H1 (cell line): ENCODE data around the gene DPEP3. TPM values are rescaled to one million over a fixed set of nuclear protein-coding genes. Genes with fewer than 3 reads are reported as not detected.
A peak's percentile ranks its signal among the peaks of the same experiment; 100 is the strongest.

Experiments used
- CTCF ChIA-PET: fragments of 300-600 bp; sonication (Branson Sonifier 250); formaldehyde crosslinking; loops from one replicate; lab custom pipeline; 2021; ENCODE audit not compliant: partially characterized antibody; lab: Charles Lee
- POLR2A ChIA-PET: fragments of 300-600 bp; sonication (Branson Sonifier 250); formaldehyde crosslinking; loops from one replicate; lab custom pipeline; 2021; ENCODE audit warnings: inconsistent platforms; ENCODE audit not compliant: partially characterized antibody; lab: Charles Lee
- DNase-seq, 2 experiments: peaks; one replicate each; pipeline versions ENCODE4 v3.0.0 to v3.0.0-alpha.2; 2010 to 2022; ENCODE audit warnings: low spot score in 2 of 2, low read depth in 1 of 2, mixed read lengths in 1 of 2
- FAIRE-seq: peaks from 2 replicates; lab custom pipeline; 2011; peaks lifted over from hg19 to GRCh38; lab: Jason Lieb, UNC
- H2AFZ ChIP-seq: 2 replicates; pipeline ENCODE4 v1.8.1; 2012; ENCODE audit warnings: low read length, inconsistent platforms
- H2AK5ac ChIP-seq: 2 replicates; pipeline ENCODE4 v1.6.1; 2013; ENCODE audit warnings: low read depth, low read length
- H2BK120ac ChIP-seq: replicated peaks from 2 replicates; pipeline ENCODE3; 2013; ENCODE audit warnings: low read depth, low read length, inconsistent platforms
- H2BK12ac ChIP-seq: 2 replicates; pipeline ENCODE4 v1.6.1; 2013; ENCODE audit warnings: low read depth, low read length
- H2BK15ac ChIP-seq: 2 replicates; pipeline ENCODE4 v1.6.1; 2013; ENCODE audit warnings: low read length
- H2BK20ac ChIP-seq: 2 replicates; pipeline ENCODE4 v1.6.1; 2013; ENCODE audit warnings: low read length
- H2BK5ac ChIP-seq: 2 replicates; pipeline ENCODE4 v1.6.1; 2013; ENCODE audit warnings: low read depth, low read length
- H3K14ac ChIP-seq: 2 replicates; pipeline ENCODE4 v1.6.1; 2013; ENCODE audit warnings: inconsistent platforms; ENCODE audit not compliant: insufficient read length
- H3K18ac ChIP-seq: 2 replicates; pipeline ENCODE4 v1.6.1; 2013; ENCODE audit warnings: low read length; ENCODE audit errors: extremely low read depth
- H3K23ac ChIP-seq: 2 replicates; pipeline ENCODE4 v1.6.1; 2013; ENCODE audit warnings: inconsistent platforms; ENCODE audit not compliant: insufficient read length
- H3K23me2 ChIP-seq: 2 replicates; pipeline ENCODE4 v1.6.1; 2013; ENCODE audit warnings: low read depth, low read length
- H3K27ac ChIP-seq: 2 replicates; pipeline ENCODE4 v1.6.1; 2011; ENCODE audit warnings: low read depth, low read length, inconsistent platforms
- H3K27me3 ChIP-seq, 4 experiments: replicated peaks in 1 of 4; 1 replicate in 1 of 4; 2 replicates in 3 of 4; pipeline versions ENCODE4 v1.6.1 to v1.8.1; 2011 to 2013; ENCODE audit warnings: low read length in 3 of 4, mild to moderate bottlenecking in 3 of 4, inconsistent platforms in 2 of 4, mixed read lengths in 2 of 4, moderate library complexity in 1 of 4; ENCODE audit not compliant: control insufficient read depth in 3 of 4, insufficient read depth in 3 of 4; ENCODE audit errors: extremely low read depth in 1 of 4
- H3K36me3 ChIP-seq, 4 experiments: 2 replicates each; pipeline versions ENCODE4 v1.6.1 to v1.8.1; 2011 to 2013; ENCODE audit warnings: mild to moderate bottlenecking in 4 of 4, low read length in 3 of 4, moderate library complexity in 2 of 4, control low read depth in 1 of 4, inconsistent platforms in 1 of 4; ENCODE audit not compliant: insufficient read depth in 4 of 4, control insufficient read depth in 2 of 4
- H3K4ac ChIP-seq: replicated peaks from 2 replicates; pipeline ENCODE3; 2013; ENCODE audit warnings: low read length, low read depth, mixed read lengths, inconsistent platforms; ENCODE audit not compliant: insufficient read length
- H3K4me1 ChIP-seq, 4 experiments: replicated peaks in 1 of 4; 1 replicate in 1 of 4; 2 replicates in 3 of 4; pipeline versions ENCODE4 v1.6.1 to v1.8.1; 2011 to 2013; ENCODE audit warnings: low read length in 3 of 4, inconsistent platforms in 2 of 4, mixed read lengths in 1 of 4; ENCODE audit not compliant: insufficient read depth in 4 of 4, control insufficient read depth in 3 of 4
- H3K4me2 ChIP-seq, 2 experiments: 2 replicates each; pipeline versions ENCODE4 v1.6.1 to v1.8.1; 2011 to 2013; ENCODE audit warnings: low read depth in 2 of 2, low read length in 2 of 2, control low read depth in 1 of 2, inconsistent platforms in 1 of 2, mild to moderate bottlenecking in 1 of 2; ENCODE audit not compliant: insufficient read depth in 1 of 2
- H3K4me3 ChIP-seq, 4 experiments: fragments of 200-600, 300-600 bp in 1 of 4; sonication (generic), shearing (Covaris generic), sonication (Bioruptor Twin) in 1 of 4; 2 replicates each; pipeline versions ENCODE4 v1.5.1 to v1.8.1; 2011 to 2016; ENCODE audit warnings: low read length in 4 of 4, low read depth in 3 of 4, control low read depth in 2 of 4, inconsistent platforms in 2 of 4, mild to moderate bottlenecking in 2 of 4, mixed read lengths in 1 of 4, moderate library complexity in 1 of 4; ENCODE audit not compliant: insufficient read depth in 2 of 4; ENCODE audit errors: extremely low read depth in 1 of 4
- H3K56ac ChIP-seq: replicated peaks from 2 replicates; pipeline ENCODE3; 2013; ENCODE audit warnings: low read depth, mild to moderate bottlenecking, mixed read lengths, low read length, inconsistent platforms; ENCODE audit not compliant: insufficient read length
- H3K79me1 ChIP-seq: 2 replicates; pipeline ENCODE4 v1.6.1; 2013; ENCODE audit warnings: low read depth, low read length, control low read depth
- H3K79me2 ChIP-seq, 2 experiments: 2 replicates each; pipeline versions ENCODE4 v1.6.1 to v1.8.1; 2012 to 2013; ENCODE audit warnings: low read length in 2 of 2, mild to moderate bottlenecking in 2 of 2, inconsistent platforms in 1 of 2; ENCODE audit not compliant: insufficient read depth in 2 of 2, control insufficient read depth in 1 of 2
- H3K9ac ChIP-seq, 4 experiments: replicated peaks in 1 of 4; 1 replicate in 1 of 4; 2 replicates in 3 of 4; pipeline versions ENCODE4 v1.6.1 to v1.8.1; 2011 to 2013; ENCODE audit warnings: low read depth in 3 of 4, low read length in 3 of 4, control low read depth in 2 of 4, mild to moderate bottlenecking in 2 of 4, moderate library complexity in 2 of 4, inconsistent platforms in 1 of 4; ENCODE audit errors: extremely low read depth in 1 of 4
- H3K9me3 ChIP-seq, 2 experiments: 2 replicates each; pipeline versions ENCODE4 v1.6.1 to v1.8.1; 2012 to 2013; ENCODE audit warnings: mild to moderate bottlenecking in 2 of 2, moderate library complexity in 2 of 2, control low read depth in 1 of 2, inconsistent platforms in 1 of 2, low read depth in 1 of 2, low read length in 1 of 2, mixed read lengths in 1 of 2; ENCODE audit not compliant: insufficient read depth in 2 of 2
- H4K20me1 ChIP-seq, 2 experiments: replicated peaks in 1 of 2; 2 replicates each; pipeline versions ENCODE3 to v1.8.1; 2011 to 2013; ENCODE audit warnings: inconsistent platforms in 2 of 2, low read length in 2 of 2, mild to moderate bottlenecking in 1 of 2; ENCODE audit not compliant: insufficient read depth in 2 of 2, control insufficient read depth in 1 of 2
- H4K5ac ChIP-seq: 2 replicates; pipeline ENCODE4 v1.6.1; 2013; ENCODE audit warnings: low read length, low read depth, mixed read lengths, inconsistent platforms; ENCODE audit not compliant: insufficient read length
- H4K8ac ChIP-seq: 2 replicates; pipeline ENCODE4 v1.8.0; 2013; ENCODE audit warnings: mild to moderate bottlenecking, moderate library complexity, low read length, inconsistent platforms; ENCODE audit not compliant: insufficient read depth; ENCODE audit errors: extremely low read depth
- H4K91ac ChIP-seq: replicated peaks from 2 replicates; pipeline ENCODE3; 2013; ENCODE audit warnings: low read length, mixed read lengths, inconsistent platforms; ENCODE audit not compliant: insufficient read length
- ASH2L ChIP-seq: fragments of 200-600, 300-600 bp; sonication (generic); IDR thresholded peaks from one replicate; pipeline ENCODE4 v1.7.1; 2017; ENCODE audit warnings: low read length
- BACH1 ChIP-seq: IDR thresholded peaks from 2 replicates; pipeline ENCODE4 v1.6.1; 2012; ENCODE audit warnings: low read length, improper control_type of control experiment
- BCL11A ChIP-seq, 2 experiments: IDR thresholded peaks; one replicate each; pipeline ENCODE4 v1.6.1; 2011; ENCODE audit warnings: low read depth in 2 of 2, low read length in 2 of 2, mild to moderate bottlenecking in 2 of 2
- BRCA1 ChIP-seq: IDR thresholded peaks from 2 replicates; pipeline ENCODE4 v1.6.1; 2012; ENCODE audit warnings: low read depth, low read length, improper control_type of control experiment
- CREB1 ChIP-seq: IDR thresholded peaks from 2 replicates; pipeline ENCODE4 v1.6.1; 2012; ENCODE audit warnings: inconsistent platforms
- EGR1 ChIP-seq: IDR thresholded peaks from 2 replicates; pipeline ENCODE4 v1.6.1; 2011; ENCODE audit warnings: low read depth, low read length, borderline replicate concordance
- EZH2 ChIP-seq: fragments of 200-600 bp; sonication (generic); IDR thresholded peaks from 2 replicates; pipeline ENCODE4 v1.7.1; 2012; ENCODE audit warnings: low read depth, mild to moderate bottlenecking, moderate library complexity, low read length, inconsistent platforms; ENCODE audit not compliant: severe bottlenecking
- HDAC2 ChIP-seq, 2 experiments: fragments of 300-600 bp in 1 of 2; sonication (generic) in 1 of 2; IDR thresholded peaks; 2 replicates each; pipeline ENCODE4 v1.6.1; 2011 to 2012; ENCODE audit warnings: low read depth in 2 of 2, low read length in 2 of 2, mild to moderate bottlenecking in 2 of 2, moderate library complexity in 2 of 2, borderline replicate concordance in 1 of 2, inconsistent platforms in 1 of 2
- KDM5A ChIP-seq: fragments of 200-600 bp; IDR thresholded peaks from 2 replicates; pipeline ENCODE4 v1.7.1; 2012; ENCODE audit warnings: mild to moderate bottlenecking, low read length, inconsistent platforms, mixed read lengths
- NRF1 ChIP-seq: IDR thresholded peaks from 2 replicates; pipeline ENCODE4 v1.6.1; 2011; ENCODE audit warnings: mild to moderate bottlenecking, low read depth, low read length, improper control_type of control experiment
- RBBP5 ChIP-seq: IDR thresholded peaks from 2 replicates; pipeline ENCODE4 v1.7.1; 2012; ENCODE audit warnings: low read depth, mild to moderate bottlenecking, inconsistent platforms, low read length, moderate library complexity, borderline replicate concordance
- RFX5 ChIP-seq: IDR thresholded peaks from 2 replicates; pipeline ENCODE4 v1.6.1; 2011; ENCODE audit warnings: low read depth, low read length, improper control_type of control experiment, borderline replicate concordance
- RNF2 ChIP-seq: fragments of 200-900, 300-1000 bp; sonication (generic); IDR thresholded peaks from 2 replicates; pipeline ENCODE4 v1.7.1; 2016; ENCODE audit warnings: borderline replicate concordance, low read depth, mild to moderate bottlenecking, antibody characterized with exemption, low read length; ENCODE audit not compliant: poor library complexity, severe bottlenecking; ENCODE audit errors: missing control alignments
- RXRA ChIP-seq: IDR thresholded peaks from 2 replicates; pipeline ENCODE4 v1.6.1; 2011; ENCODE audit warnings: low read depth, mild to moderate bottlenecking, low read length, moderate library complexity; ENCODE audit not compliant: insufficient read depth
- WGBS, 2 experiments: shearing (Covaris generic) in 1 of 2; methylation state at CpG; one replicate each; pipeline versions ENCODE4 v1.1.6 to v1.1.7; 2013 to 2015; ENCODE audit warnings: low lambda C conversion rate in 2 of 2, mixed read lengths in 2 of 2, inconsistent platforms in 1 of 2, low coverage in 1 of 2, missing lambda C conversion rate in 1 of 2; ENCODE audit not compliant: insufficient replicate concordance in 2 of 2, insufficient coverage in 1 of 2, insufficient read length in 1 of 2; ENCODE audit errors: extremely low coverage in 1 of 2, missing lambda C conversion rate in 1 of 2; 5-methylcytosine and 5-hydroxymethylcytosine counted together
- polyA plus RNA-seq, 7 experiments: library from polyadenylated mRNA; depleted of rRNA in 3 of 7; stranded (reverse) in 5 of 7; unstranded in 2 of 7; fragments of >200 nt in 5 of 7; fragments of 200-250 nt in 2 of 7; gene quantifications; 1 replicate in 5 of 7; 2 replicates in 1 of 7; 4 replicates in 1 of 7; pipeline versions ENCODE4 v1.2.1 to v1.2.3, GENCODE V29; 2011 to 2013; ENCODE audit warnings: missing spikeins in 2 of 7, mixed read lengths in 2 of 7
- total RNA-seq: library from RNA; stranded (reverse); fragmentation: NEBNext Ultra II Directional; extraction: Animal tissue kit (Norgen Biotek cat#: 25700); gene quantifications from 2 replicates; pipeline ENCODE4 v1.2.1, GENCODE V29; 2021

DPEP3 gene
- total and polyA plus RNA-seq, 2 of the 8 experiments (the other 6 are each of a cell fraction or from before 2014, with no cell fraction given) = 6.5 to 9.9 TPM

- no peak overlapping the region for H2BK20ac ChIP-seq
- H4K5ac ChIP-seq = no peak overlapping the region
- H3K23me2 ChIP-seq = no peaks in the 10 kb centered on the region
- 94% methylated on average over 9 of the region's 9 CpGs; no CpG with 5 or more reads in 1 of the 2 experiments for WGBS, 2 experiments
- no peak overlapping the region for H2BK15ac ChIP-seq
- no peak overlapping the region for H3K9ac ChIP-seq
- H3K36me3 ChIP-seq = no peaks in the 10 kb centered on the region
- no peaks in the 10 kb centered on the region for H3K79me2 ChIP-seq
- DNase-seq = no peak
- no peak overlapping the region for H2AK5ac ChIP-seq
- H3K9me3 ChIP-seq = no peaks in the 10 kb centered on the region
- no peak overlapping the region for H3K18ac ChIP-seq
- no peak overlapping the region for H2BK12ac ChIP-seq
- H3K4me3 ChIP-seq = no peak overlapping the region
- no peak overlapping the region for H2BK5ac ChIP-seq
- H3K4me1 ChIP-seq = peaks cover 0 to 6% (median 3%) of the 10 kb centered on the region in 4 experiments; a peak in 3 of 7 replicates
- H3K27ac ChIP-seq = no peak overlapping the region
- no peaks in the 10 kb centered on the region; the same call in 1 of the 2 replicates for H3K79me1 ChIP-seq
- no peaks in the 10 kb centered on the region for H3K27me3 ChIP-seq
- no peak overlapping the region for H3K23ac ChIP-seq
- H3K56ac ChIP-seq = no peak overlapping the region
- peak overlapping the region; percentile 65 for H4K91ac ChIP-seq
- H4K8ac ChIP-seq = no peak overlapping the region
- H3K4me2 ChIP-seq = no peak overlapping the region
- H3K4ac ChIP-seq = no peak overlapping the region
- POLR2A ChIA-PET = interaction anchor here (0.7 to 1.7 kb wide), 6 partner anchors 11 to 85 kb away, joined by 3 read pairs; partner anchors contain the start of genes DPEP2NB and DUS2
- H2AFZ ChIP-seq = no peak overlapping the region
- H4K20me1 ChIP-seq = no peaks in the 10 kb centered on the region
- H2BK120ac ChIP-seq = no peak overlapping the region
- CTCF ChIA-PET = interaction anchor here (0.9 to 3.1 kb wide), 10 partner anchors 8 to 223 kb away, joined by 3 to 17 read pairs (median 5); partner anchors contain the start of gene DPEP2NB
- no peak overlapping the region for H3K14ac ChIP-seq
- no peak for FAIRE-seq
- TF ChIP-seq NRF1 = no peak
- no peak for TF ChIP-seq RBBP5
- TF ChIP-seq BRCA1 = no peak
- TF ChIP-seq KDM5A = no peak
- no peak for TF ChIP-seq EZH2
- no peak for TF ChIP-seq EGR1
- TF ChIP-seq BCL11A (IDR thresholded peaks at IDR 0.05; ENCODE audit: low read depth in 2 of 2, low read length in 2 of 2) = no peak
- no peak for TF ChIP-seq BACH1
- no peak for TF ChIP-seq RNF2
- TF ChIP-seq RFX5 = no peak
- TF ChIP-seq ASH2L = no peak
- TF ChIP-seq RXRA = no peak
- TF ChIP-seq HDAC2 (IDR thresholded peaks at IDR 0.05; ENCODE audit: borderline replicate concordance in 1 of 2, low read depth in 2 of 2, low read length in 2 of 2) = no peak
- no peak for TF ChIP-seq CREB1
Observed at GRCh38 chr16:68005211-68005610, 24.9 kb upstream of the DPEP3 start.
